GM10847 (cell line): ENCODE measurements around the gene TXNDC16.

ENCODE experiments used
- POLR2A ChIP-seq: IDR thresholded peaks from 2 replicates; pipeline ENCODE4 v1.6.1; 2011; ENCODE audit not compliant: insufficient read length; ENCODE audit errors: extremely low read depth

The TXNDC16 gene

DNA sequence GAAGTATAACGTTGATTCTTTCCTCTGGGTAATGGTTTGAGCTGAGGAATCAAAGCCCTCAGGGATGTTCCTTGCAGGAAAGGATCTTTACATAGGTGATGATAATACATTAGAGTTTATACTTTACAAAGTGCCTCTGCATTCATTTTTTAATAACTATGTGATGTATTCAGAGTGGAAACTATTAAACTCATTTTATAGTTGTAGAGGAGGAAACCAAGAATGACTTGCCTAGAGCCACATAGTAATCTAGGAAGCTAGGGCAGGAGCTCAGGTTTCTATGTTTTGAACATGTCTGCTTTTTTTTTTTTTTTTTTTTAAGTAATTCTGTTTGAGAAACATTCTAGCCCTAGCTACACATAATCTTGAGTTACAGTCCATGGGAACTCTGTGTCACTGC, 117.3 kb downstream of the TXNDC16 start:
- TF ChIP-seq POLR2A, result no peak

DNA sequence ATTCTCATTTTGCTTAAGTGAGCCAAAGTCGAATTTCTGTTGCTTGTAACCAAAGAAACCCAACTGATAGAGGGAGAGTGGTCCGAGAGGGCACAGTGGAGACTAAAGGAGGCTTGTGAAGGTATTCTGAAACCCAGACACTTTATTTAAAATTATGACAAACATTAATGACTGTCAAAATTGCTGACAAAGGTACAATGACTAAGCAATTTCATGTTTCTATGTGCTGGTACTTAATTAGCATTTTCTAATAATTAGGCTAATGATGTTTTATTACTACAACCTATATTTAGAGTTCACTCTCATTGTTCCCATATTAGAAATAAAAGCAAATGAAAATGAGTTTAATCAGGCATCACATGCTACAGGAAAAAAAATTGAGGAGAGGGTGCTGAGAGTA, 121.8 kb downstream of the TXNDC16 start:
- TF ChIP-seq POLR2A, result no peak

- TF ChIP-seq POLR2A, result no peak
Measured at GRCh38 chr14:52429451-52429850, 122.9 kb downstream of the TXNDC16 start.

GRCh38 chr14:52427460-52427859, 124.8 kb downstream of the TXNDC16 start:
- TF ChIP-seq POLR2A, result no peak

GRCh38 chr14:52422650-52423356, 129.5 kb downstream of the TXNDC16 start:
- TF ChIP-seq POLR2A, result no peak

- no peak for TF ChIP-seq POLR2A
Measured at GRCh38 chr14:52417139-52417538, 135.2 kb downstream of the TXNDC16 start.

DNA sequence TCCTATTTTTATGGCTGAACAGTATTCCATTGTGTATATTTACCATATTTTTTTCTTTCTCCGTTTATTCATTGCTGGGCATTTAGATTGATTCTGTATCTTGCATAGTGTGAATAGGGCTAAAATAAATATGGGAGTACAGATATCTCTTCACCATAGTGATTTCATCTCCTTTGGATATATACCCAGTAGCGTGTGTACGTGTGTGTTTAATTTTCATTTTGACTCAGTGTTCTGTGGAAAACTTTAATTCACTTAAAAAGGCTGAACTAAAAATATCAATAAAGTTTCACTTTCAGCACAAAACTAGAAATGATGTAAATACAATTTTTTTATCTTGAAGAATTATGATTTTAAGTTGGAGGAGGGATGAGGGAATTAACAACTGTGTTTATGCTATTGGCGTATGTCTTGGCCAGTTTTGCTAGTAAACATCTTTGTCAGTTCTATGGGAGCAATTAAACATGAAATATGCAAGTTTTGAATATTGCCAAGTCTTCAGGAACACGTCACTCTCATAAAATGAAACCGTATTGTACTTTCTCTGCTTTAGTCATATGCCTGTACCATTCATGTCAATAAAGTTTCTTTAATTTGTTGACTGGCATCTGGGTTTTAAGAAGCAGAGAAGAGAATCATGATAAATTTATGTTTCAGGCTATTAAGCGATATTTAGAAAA, 138.4 kb downstream of the TXNDC16 start:
- no peak for TF ChIP-seq POLR2A

DNA sequence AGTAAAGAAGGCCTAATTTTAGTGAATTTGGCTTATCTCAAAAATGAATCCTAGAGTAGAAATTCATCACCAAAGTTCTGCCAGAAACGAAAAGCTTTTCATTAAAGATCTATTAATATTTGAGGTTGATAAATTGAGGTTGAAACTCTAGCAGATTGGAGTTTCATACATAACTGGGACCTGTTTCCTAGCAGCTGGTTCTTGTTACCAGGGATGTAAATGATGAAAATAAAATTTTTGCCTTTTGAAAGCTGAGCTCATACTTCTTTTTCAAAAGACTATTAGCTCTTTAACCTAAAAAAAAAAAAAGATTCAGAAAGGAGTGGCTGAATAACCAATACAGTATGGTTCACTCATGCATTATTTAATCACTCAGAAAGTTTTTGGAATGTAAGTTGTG, 139.9 kb downstream of the TXNDC16 start:
- TF ChIP-seq POLR2A, result no peak

DNA sequence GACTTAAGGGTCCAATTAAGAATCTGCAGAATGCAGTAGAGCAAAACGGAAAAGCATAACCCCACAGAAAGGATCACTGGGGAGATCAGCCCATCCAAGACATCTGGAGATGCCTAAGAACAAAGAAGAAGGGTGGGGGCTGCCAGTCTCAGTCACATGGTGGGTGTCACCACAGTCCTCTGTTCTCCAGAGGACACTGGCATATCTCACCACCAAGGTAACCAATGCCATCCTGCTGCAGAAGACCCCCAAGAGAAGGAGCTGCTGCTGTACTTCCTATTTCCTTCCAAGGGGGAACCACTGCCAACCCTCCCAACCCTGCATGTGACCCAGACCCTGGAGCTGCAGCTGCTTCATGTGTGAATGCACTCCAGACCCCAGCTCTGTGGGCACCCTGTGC, 147.0 kb downstream of the TXNDC16 start:
- no peak for TF ChIP-seq POLR2A

GRCh38 chr14:52402812-52403526, 149.3 kb downstream of the TXNDC16 start:
- no peak for TF ChIP-seq POLR2A

GRCh38 chr14:52400846-52401245, 151.5 kb downstream of the TXNDC16 start:
- TF ChIP-seq POLR2A, result no peak

DNA sequence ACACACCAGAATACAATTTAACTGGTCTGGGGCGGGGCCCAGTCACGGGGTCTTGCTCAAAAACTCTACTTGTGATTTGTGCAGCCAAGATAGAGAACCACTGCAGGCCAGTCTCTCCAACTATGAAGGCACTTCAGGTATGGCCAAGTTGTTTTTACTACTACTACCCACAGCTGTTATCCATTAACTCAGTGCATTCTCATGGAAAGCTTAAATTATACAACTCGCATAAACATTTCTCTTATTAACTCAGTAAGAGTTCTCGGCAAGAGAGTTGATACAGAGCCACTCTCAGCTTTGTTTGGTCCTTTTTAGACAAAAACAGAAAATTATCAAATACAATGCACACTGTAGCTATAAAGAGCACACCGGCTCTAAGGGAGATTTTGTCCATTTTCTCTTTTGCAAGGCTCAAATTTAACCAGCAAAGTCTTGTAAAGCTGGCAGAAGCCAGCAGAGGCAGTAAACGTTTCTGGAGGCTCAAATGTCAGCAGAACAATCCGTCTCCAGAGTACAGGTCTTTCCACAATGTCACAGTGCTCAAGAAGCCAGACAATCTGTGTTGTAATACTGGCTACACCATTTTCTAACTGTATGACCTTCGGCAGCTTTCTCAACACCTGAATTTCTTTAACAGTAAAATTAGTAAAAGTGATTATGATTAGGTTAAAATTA, 152.2 kb downstream of the TXNDC16 start:
- TF ChIP-seq POLR2A, result no peak

- TF ChIP-seq POLR2A, result no peak
Measured at GRCh38 chr14:52399104-52399503, 153.2 kb downstream of the TXNDC16 start.

DNA sequence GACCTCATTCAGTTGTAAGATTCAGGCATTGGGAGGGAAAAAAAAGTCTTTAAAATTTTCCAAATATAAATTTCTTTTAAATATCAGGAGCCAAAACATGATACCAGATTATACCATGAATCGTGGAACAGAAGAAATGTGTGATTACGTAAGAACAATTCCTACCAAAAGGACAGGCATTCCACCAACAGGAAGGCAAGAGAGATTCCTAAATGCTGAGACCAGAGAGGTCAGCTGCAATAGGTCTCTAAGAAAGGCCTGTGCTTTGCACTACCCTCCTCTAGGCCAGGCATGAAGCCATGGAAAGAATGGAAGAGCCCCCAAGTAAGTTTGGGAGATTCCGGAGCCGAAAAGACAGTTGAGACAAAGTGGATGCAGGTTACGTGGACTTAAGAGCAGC, 154.5 kb downstream of the TXNDC16 start:
- TF ChIP-seq POLR2A, result no peak

GRCh38 chr14:52395728-52396127, 156.6 kb downstream of the TXNDC16 start:
- TF ChIP-seq POLR2A, result no peak
